ACC112 (cell line): ENCODE results near the gene XPO6.

Experiments
- H2AFZ ChIP-seq: fragments of 200-600 bp; sonication (generic); one replicate; pipeline ENCODE4 v1.6.0; 2017; ENCODE audit warnings: antibody characterized with exemption, low read length; ENCODE audit not compliant: unreplicated experiment
- H3K27ac ChIP-seq: fragments of 200-600 bp; sonication (generic); 2 replicates; pipeline ENCODE4 v1.5.1; 2014; ENCODE audit warnings: low read depth, mild to moderate bottlenecking, antibody characterized with exemption, low read length, moderate library complexity
- H3K27me3 ChIP-seq: fragments of 200-600 bp; sonication (generic); 2 replicates; pipeline ENCODE4 v1.6.1; 2014; ENCODE audit warnings: mild to moderate bottlenecking, antibody characterized with exemption, low read length, moderate library complexity, mixed read lengths; ENCODE audit not compliant: insufficient read depth
- H3K36me3 ChIP-seq: fragments of 200-600 bp; sonication (generic); 2 replicates; pipeline ENCODE4 v1.6.1; 2016; ENCODE audit warnings: mild to moderate bottlenecking, antibody characterized with exemption, low read length, moderate library complexity, mixed read lengths; ENCODE audit not compliant: insufficient read depth
- H3K4me1 ChIP-seq: fragments of 200-600 bp; sonication (generic); one replicate; pipeline ENCODE4 v1.6.1; 2016; ENCODE audit warnings: low read length, mixed read lengths; ENCODE audit not compliant: insufficient read depth, unreplicated experiment, control insufficient read depth
- H3K4me3 ChIP-seq: fragments of 200-600 bp; sonication (generic); 2 replicates; pipeline ENCODE4 v1.5.1; 2014; ENCODE audit warnings: mild to moderate bottlenecking, low read depth, low read length
- H3K79me2 ChIP-seq: fragments of 200-600 bp; sonication (generic); one replicate; pipeline ENCODE4 v1.6.0; 2016; ENCODE audit warnings: low read length; ENCODE audit not compliant: control insufficient read depth, unreplicated experiment, insufficient read depth

XPO6 gene

GRCh38 chr16:28210264-28210663 is 1.5 kb downstream of the XPO6 start:
- Histone ChIP-seq H3K27me3 (no peaks in the 10 kb centered on the region), H3K4me1 (peaks cover 32% of the 10 kb centered on the region), H3K4me3 (peak overlapping the region; percentile 98), H3K79me2 (peaks cover 63% of the 10 kb centered on the region), H3K27ac (no peak overlapping the region), H3K36me3 (peaks cover 18% of the 10 kb centered on the region), H2AFZ (no peak overlapping the region)

GRCh38 chr16:28208824-28209223 is 2.9 kb downstream of the XPO6 start:
- no peaks in the 10 kb centered on the region for H3K27me3 ChIP-seq
- no peak overlapping the region for H3K27ac ChIP-seq
- peaks cover 28% of the 10 kb centered on the region for H3K36me3 ChIP-seq
- peaks cover 32% of the 10 kb centered on the region for H3K4me1 ChIP-seq
- H3K79me2 ChIP-seq: peaks cover 77% of the 10 kb centered on the region
- peak overlapping the region; percentile 50 for H3K4me3 ChIP-seq
- H2AFZ ChIP-seq: no peak overlapping the region

- Histone ChIP-seq H2AFZ (no peak overlapping the region), H3K27me3 (no peaks in the 10 kb centered on the region), H3K79me2 (peaks cover 84% of the 10 kb centered on the region), H3K27ac (no peak overlapping the region), H3K4me3 (peak overlapping the region; percentile 50; the same call in 1 of the 2 replicates), H3K4me1 (peaks cover 32% of the 10 kb centered on the region), H3K36me3 (peaks cover 31% of the 10 kb centered on the region)
Measured at GRCh38 chr16:28208131-28208530, 3.6 kb downstream of the XPO6 start.

- peaks cover 38% of the 10 kb centered on the region for H3K36me3 ChIP-seq
- peaks cover 91% of the 10 kb centered on the region for H3K79me2 ChIP-seq
- peaks cover 27% of the 10 kb centered on the region for H3K4me1 ChIP-seq
- no peak overlapping the region for H2AFZ ChIP-seq
- H3K27ac ChIP-seq: no peak overlapping the region
- no peaks in the 10 kb centered on the region for H3K27me3 ChIP-seq
- no peak overlapping the region for H3K4me3 ChIP-seq
Measured at GRCh38 chr16:28207399-28207798, 4.4 kb downstream of the XPO6 start.

GRCh38 chr16:28205974-28206373 is 5.8 kb downstream of the XPO6 start:
- Histone ChIP-seq H2AFZ (no peak overlapping the region), H3K4me3 (no peak overlapping the region), H3K36me3 (peaks cover 48% of the 10 kb centered on the region), H3K4me1 (peaks cover 24% of the 10 kb centered on the region), H3K79me2 (peaks cover 97% of the 10 kb centered on the region), H3K27me3 (no peaks in the 10 kb centered on the region), H3K27ac (no peak overlapping the region)

GRCh38 chr16:28205117-28205899 is 6.5 kb downstream of the XPO6 start:
- Histone ChIP-seq H3K4me3 (no peak overlapping the region), H3K4me1 (peaks cover 24% of the 10 kb centered on the region), H2AFZ (no peak overlapping the region), H3K79me2 (peaks cover 97% of the 10 kb centered on the region), H3K27ac (no peak overlapping the region), H3K27me3 (no peaks in the 10 kb centered on the region), H3K36me3 (peaks cover 54% of the 10 kb centered on the region)

- Histone ChIP-seq H3K4me3 (no peak overlapping the region), H3K79me2 (peaks cover 97% of the 10 kb centered on the region), H2AFZ (no peak overlapping the region), H3K27me3 (no peaks in the 10 kb centered on the region), H3K27ac (no peak overlapping the region), H3K36me3 (peaks cover 57% of the 10 kb centered on the region), H3K4me1 (peaks cover 18% of the 10 kb centered on the region)
Measured at GRCh38 chr16:28204622-28205021, 7.1 kb downstream of the XPO6 start.

GRCh38 chr16:28204204-28204603 is 7.6 kb downstream of the XPO6 start:
- Histone ChIP-seq H3K27me3 (no peaks in the 10 kb centered on the region), H3K79me2 (peaks cover 97% of the 10 kb centered on the region), H3K4me1 (peaks cover 15% of the 10 kb centered on the region), H3K4me3 (no peak overlapping the region), H2AFZ (no peak overlapping the region), H3K36me3 (peaks cover 57% of the 10 kb centered on the region), H3K27ac (no peak overlapping the region)

- no peaks in the 10 kb centered on the region for H3K27me3 ChIP-seq
- H3K27ac ChIP-seq: peak overlapping the region; percentile 26; the same call in 1 of the 2 replicates
- H2AFZ ChIP-seq: no peak overlapping the region
- H3K4me1 ChIP-seq: no peaks in the 10 kb centered on the region
- H3K36me3 ChIP-seq: peaks cover 42% of the 10 kb centered on the region
- peaks cover 89% of the 10 kb centered on the region for H3K79me2 ChIP-seq
- H3K4me3 ChIP-seq: no peak overlapping the region
Measured at GRCh38 chr16:28202147-28202746, 9.5 kb downstream of the XPO6 start.

GRCh38 chr16:28200661-28201060 is 11.1 kb downstream of the XPO6 start:
- Histone ChIP-seq H3K27ac (no peak overlapping the region), H2AFZ (no peak overlapping the region), H3K27me3 (no peaks in the 10 kb centered on the region), H3K4me3 (no peak overlapping the region), H3K4me1 (peaks cover 8% of the 10 kb centered on the region), H3K79me2 (peaks cover 88% of the 10 kb centered on the region), H3K36me3 (peaks cover 45% of the 10 kb centered on the region)
